ENCODE results near the gene ESYT3. TPM values are rescaled to one million over a fixed set of nuclear protein-coding genes. Genes with fewer than 3 reads are reported as not detected.

ESYT3 gene
- total RNA-seq, 2 donors from 2014 or later: 2.0 to 6.0 TPM

DNA sequence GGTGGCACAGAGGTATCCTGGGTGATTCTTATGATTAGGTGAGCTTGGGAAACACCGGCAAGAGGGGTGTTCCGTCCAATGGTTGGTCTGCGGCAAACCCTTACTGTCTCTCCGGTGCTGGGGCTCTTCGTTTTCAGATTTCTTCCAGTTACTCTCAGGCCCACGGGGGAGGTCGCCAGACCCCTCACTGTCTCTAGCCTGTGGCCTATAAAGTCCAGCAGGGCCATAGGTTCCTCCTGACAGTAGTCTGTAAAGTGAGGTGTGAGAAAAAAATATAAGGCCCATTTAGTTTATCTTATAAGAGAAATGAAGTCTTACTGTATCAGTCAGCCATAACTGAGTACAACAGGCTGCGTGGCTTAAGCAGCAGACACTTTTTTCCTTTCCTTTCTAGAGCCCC is 1.4 kb downstream of the ESYT3 start:
- H3K4me1 ChIP-seq: peaks cover 22% of the 10 kb centered on the region
- H3K27me3 ChIP-seq: no peaks in the 10 kb centered on the region
- ATAC-seq (no peak), DNase-seq (no peak)
- no peaks in the 10 kb centered on the region for H3K36me3 ChIP-seq (replicated peaks in 1 of 2; ENCODE audit: insufficient read depth in 1 of 2, low read depth in 2 of 2)
- WGBS, 2 donors: 88 to 91% methylated on average over 8 of the region's 8 CpGs
- TF ChIP-seq POLR2A (IDR thresholded peaks at IDR 0.05): no peak
- no peak for TF ChIP-seq CTCF (IDR thresholded peaks at IDR 0.05)
- H3K4me3 ChIP-seq: no peak overlapping the region
- no peaks in the 10 kb centered on the region for H3K9me3 ChIP-seq
- intact Hi-C loops (cut with DNase I): no loop called here
- no peak overlapping the region for H3K27ac ChIP-seq

DNA sequence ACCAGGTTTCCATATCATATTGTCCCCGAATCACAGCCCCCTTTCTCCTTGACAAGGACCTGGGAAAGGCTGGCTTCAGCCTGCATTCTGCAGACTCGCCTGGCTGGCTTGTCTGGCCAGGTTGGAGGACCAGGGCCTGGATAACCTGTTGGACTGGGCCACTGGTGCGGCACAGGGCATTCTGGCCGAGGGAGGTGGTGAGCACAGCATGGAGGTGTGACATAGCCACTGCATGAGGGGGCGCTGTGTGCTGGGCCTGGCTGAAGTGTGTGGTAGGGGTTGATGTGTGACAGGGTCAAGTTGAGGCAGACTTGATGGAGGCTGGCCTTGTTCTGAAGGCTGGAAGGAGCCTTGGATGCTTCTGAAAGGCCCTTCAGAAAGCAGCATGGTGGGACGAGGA is 2.9 kb downstream of the ESYT3 start:
- TF ChIP-seq CTCF (IDR thresholded peaks at IDR 0.05): no peak
- TF ChIP-seq POLR2A (IDR thresholded peaks at IDR 0.05): no peak
- no peaks in the 10 kb centered on the region for H3K27me3 ChIP-seq
- no peaks in the 10 kb centered on the region for H3K36me3 ChIP-seq (replicated peaks in 1 of 2; ENCODE audit: insufficient read depth in 1 of 2, low read depth in 2 of 2)
- no peak overlapping the region for H3K27ac ChIP-seq
- no peak overlapping the region for H3K4me3 ChIP-seq
- 95 to 98% methylated on average over 3 to 6 of the region's 6 CpGs for WGBS, 2 donors
- intact Hi-C loops (cut with DNase I): no loop called here
- H3K9me3 ChIP-seq: no peaks in the 10 kb centered on the region
- ATAC-seq (no peak), DNase-seq (no peak)
- peaks cover 22% of the 10 kb centered on the region for H3K4me1 ChIP-seq

GRCh38 chr3:138438896-138439295 is 4.5 kb downstream of the ESYT3 start:
- no peak for ATAC-seq
- H3K36me3 ChIP-seq (replicated peaks in 1 of 2; ENCODE audit: insufficient read depth in 1 of 2, low read depth in 2 of 2): no peaks in the 10 kb centered on the region
- H3K4me3 ChIP-seq: no peak overlapping the region
- DNase-seq: no peak
- H3K27me3 ChIP-seq: no peaks in the 10 kb centered on the region
- no peak for TF ChIP-seq POLR2A (IDR thresholded peaks at IDR 0.05)
- TF ChIP-seq CTCF (IDR thresholded peaks at IDR 0.05): no peak
- intact Hi-C loops (cut with DNase I): no loop called here
- 77 to 80% methylated on average over 11 of the region's 11 CpGs for WGBS, 2 donors
- no peaks in the 10 kb centered on the region for H3K9me3 ChIP-seq
- H3K4me1 ChIP-seq: peaks cover 20% of the 10 kb centered on the region
- H3K27ac ChIP-seq: no peak overlapping the region

DNA sequence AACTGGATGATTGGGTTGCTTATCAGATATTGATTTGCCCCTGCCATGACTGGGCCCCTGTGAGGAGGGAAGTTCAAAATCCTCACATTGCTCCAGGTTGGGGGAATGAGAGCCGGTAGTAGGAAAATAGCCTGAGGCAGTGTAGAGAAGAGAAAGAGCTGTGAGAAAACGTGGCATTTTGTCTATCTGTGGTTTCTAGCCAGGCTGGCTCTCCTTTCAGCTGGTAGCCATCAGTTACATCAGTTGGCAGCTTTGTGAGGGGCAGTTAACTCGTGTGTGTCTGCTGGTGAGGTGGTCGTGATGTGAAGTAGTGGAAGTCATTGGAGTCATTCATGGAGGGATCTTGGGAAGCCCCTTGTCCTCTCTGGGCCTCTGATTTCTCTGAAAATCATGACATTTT is 5.2 kb downstream of the ESYT3 start:
- no peaks in the 10 kb centered on the region for H3K9me3 ChIP-seq
- TF ChIP-seq POLR2A (IDR thresholded peaks at IDR 0.05): no peak
- TF ChIP-seq CTCF (IDR thresholded peaks at IDR 0.05): no peak
- no peaks in the 10 kb centered on the region for H3K27me3 ChIP-seq
- WGBS, 2 donors: 68 to 70% methylated on average over 4 of the region's 4 CpGs
- intact Hi-C loops (cut with DNase I): no loop called here
- ATAC-seq: no peak
- no peak for DNase-seq
- H3K36me3 ChIP-seq (replicated peaks in 1 of 2; ENCODE audit: insufficient read depth in 1 of 2, low read depth in 2 of 2): no peaks in the 10 kb centered on the region
- H3K4me3 ChIP-seq: no peak overlapping the region
- peaks cover 12% of the 10 kb centered on the region for H3K4me1 ChIP-seq
- no peak overlapping the region for H3K27ac ChIP-seq

DNA sequence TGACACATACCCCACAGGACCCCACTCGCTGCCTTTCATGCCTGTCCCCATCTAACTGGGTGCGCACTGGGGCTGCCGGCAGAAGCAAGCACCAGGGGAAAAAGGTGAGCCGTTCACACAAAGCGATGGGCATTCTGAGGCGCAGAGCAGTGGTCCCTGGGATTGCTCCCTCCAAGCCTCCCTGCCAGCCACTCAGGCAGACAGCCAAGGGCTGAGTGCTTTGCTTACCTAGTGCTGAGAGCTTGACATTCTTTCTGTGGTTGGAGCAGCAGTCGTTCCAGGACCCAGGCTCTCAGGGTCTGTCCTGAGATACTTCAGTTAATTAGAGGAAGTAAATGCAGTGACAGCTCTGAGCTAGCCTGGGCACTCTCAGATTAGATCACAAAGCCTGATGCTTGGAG is 5.7 kb downstream of the ESYT3 start:
- ATAC-seq (no peak), DNase-seq (no peak)
- no peak for TF ChIP-seq POLR2A (IDR thresholded peaks at IDR 0.05)
- TF ChIP-seq CTCF (IDR thresholded peaks at IDR 0.05): no peak
- Histone ChIP-seq H3K27me3 (no peaks in the 10 kb centered on the region), H3K27ac (no peak overlapping the region), H3K4me3 (no peak overlapping the region), H3K4me1 (peaks cover 8% of the 10 kb centered on the region), H3K36me3 (replicated peaks in 1 of 2; ENCODE audit: insufficient read depth in 1 of 2, low read depth in 2 of 2) (no peaks in the 10 kb centered on the region), H3K9me3 (no peaks in the 10 kb centered on the region)
- intact Hi-C loops (cut with DNase I): no loop called here
- 86 to 95% methylated on average over 3 to 7 of the region's 7 CpGs for WGBS, 2 donors

All from body of pancreas (tissue), 4 donors.